Suprapubic skin (tissue), 4 donors: ENCODE measurements around the gene COBLL1.

Experiments
- EP300 ChIP-seq: sonication (generic); formaldehyde crosslinking; IDR thresholded peaks from one replicate; pipeline ENCODE4 v1.6.1; 2017; ENCODE audit warnings: antibody characterized with exemption
- POLR2A ChIP-seq, 2 donors: fragments of 450-650 bp; IDR thresholded peaks; one replicate each; pipeline ENCODE4 v1.6.1; 2017; ENCODE audit warnings: antibody characterized with exemption in 2 of 2, mild to moderate bottlenecking in 2 of 2, moderate library complexity in 2 of 2
- POLR2AphosphoS5 ChIP-seq, 3 donors: sonication (generic); formaldehyde crosslinking; IDR thresholded peaks; one replicate each; pipeline ENCODE4 v1.6.1; 2017; ENCODE audit warnings: antibody characterized with exemption in 3 of 3
- TF ChIP-seq, protein P1 (sequence below), 2 donors: fragments of 200-600 bp in 1 of 2; fragments of 450-650 bp in 1 of 2; sonication (generic) in 1 of 2; IDR thresholded peaks; one replicate each; pipeline ENCODE4 v1.5.1; 2016 to 2019; ENCODE audit warnings: antibody characterized with exemption in 2 of 2, mild to moderate bottlenecking in 1 of 2, moderate library complexity in 1 of 2

DNA sequence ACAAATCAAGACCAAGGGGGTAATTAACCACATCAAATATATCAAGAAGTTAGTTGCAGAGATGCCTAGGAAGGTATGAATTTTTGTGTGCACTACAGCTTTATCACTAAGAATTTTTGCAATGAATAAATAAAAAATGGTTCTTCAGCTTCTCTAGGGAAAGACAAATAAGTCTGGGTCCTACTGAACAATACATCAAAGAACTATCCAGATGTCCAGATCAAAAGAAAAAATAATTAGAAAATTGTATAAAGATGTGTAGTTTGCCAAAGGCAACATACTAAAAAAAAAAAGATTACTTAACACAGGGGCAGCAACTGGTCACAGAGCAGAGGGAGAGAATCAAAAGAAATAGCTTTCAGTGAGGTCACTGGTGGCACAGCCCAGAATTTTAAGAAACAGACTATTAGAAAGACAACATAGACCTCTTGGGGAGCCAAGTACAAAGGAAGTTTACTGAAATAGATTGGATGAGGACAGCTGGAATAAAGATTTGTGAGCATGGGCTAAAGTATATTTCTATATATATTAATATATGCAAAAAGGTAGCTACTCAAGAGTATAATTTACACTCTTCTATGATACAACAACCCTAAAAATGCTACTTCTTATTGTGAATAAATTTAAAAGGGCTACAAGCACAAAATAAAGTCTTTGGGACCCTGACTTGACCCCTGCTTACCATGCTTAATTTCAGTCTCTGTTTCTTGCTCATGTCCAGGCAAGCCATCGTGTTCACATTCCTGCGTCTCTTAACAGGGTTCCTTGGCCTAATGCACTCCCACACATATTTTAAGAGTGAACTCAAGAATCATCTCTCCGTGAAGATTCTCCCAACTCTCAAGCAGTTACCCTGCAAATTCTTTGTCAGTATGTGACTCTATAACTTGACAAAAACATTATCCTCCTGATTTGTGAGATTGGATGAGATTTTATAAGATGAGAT lies 121.4 kb downstream of the COBLL1 start:
- TF ChIP-seq, protein P1, sequence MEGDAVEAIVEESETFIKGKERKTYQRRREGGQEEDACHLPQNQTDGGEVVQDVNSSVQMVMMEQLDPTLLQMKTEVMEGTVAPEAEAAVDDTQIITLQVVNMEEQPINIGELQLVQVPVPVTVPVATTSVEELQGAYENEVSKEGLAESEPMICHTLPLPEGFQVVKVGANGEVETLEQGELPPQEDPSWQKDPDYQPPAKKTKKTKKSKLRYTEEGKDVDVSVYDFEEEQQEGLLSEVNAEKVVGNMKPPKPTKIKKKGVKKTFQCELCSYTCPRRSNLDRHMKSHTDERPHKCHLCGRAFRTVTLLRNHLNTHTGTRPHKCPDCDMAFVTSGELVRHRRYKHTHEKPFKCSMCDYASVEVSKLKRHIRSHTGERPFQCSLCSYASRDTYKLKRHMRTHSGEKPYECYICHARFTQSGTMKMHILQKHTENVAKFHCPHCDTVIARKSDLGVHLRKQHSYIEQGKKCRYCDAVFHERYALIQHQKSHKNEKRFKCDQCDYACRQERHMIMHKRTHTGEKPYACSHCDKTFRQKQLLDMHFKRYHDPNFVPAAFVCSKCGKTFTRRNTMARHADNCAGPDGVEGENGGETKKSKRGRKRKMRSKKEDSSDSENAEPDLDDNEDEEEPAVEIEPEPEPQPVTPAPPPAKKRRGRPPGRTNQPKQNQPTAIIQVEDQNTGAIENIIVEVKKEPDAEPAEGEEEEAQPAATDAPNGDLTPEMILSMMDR (IDR thresholded peaks at IDR 0.05) = no peak
- TF ChIP-seq POLR2AphosphoS5 (IDR thresholded peaks at IDR 0.05) = no peak
- TF ChIP-seq EP300 = no peak
- TF ChIP-seq POLR2A (IDR thresholded peaks at IDR 0.05) = no peak
